Fibroblast of villous mesenchyme (primary cell): ENCODE results near the gene NR0B2. TPM values are rescaled to one million over a fixed set of nuclear protein-coding genes. Genes with fewer than 3 reads are reported as not detected.
"Not testable (repeated sequence)": the region's sequence is repeated elsewhere in the genome, so short reads cannot be mapped to it uniquely, and the experiment has no call there.

Experiments used
- DNase-seq: peaks from one replicate; pipeline ENCODE4 v3.0.0-alpha.2; 2010; ENCODE audit warnings: low read depth
- H3K4me3 ChIP-seq: 2 replicates; pipeline ENCODE4 v1.5.1; 2011; ENCODE audit warnings: low read depth, mild to moderate bottlenecking, low read length
- CTCF ChIP-seq: IDR thresholded peaks from 2 replicates; pipeline ENCODE4 v1.5.1; 2012; ENCODE audit warnings: low read depth, mild to moderate bottlenecking, low read length; ENCODE audit not compliant: insufficient read depth
- total RNA-seq: library from RNA; depleted of rRNA; stranded (reverse); fragments of >200 nt; gene quantifications from 2 replicates; pipeline ENCODE4 v1.2.3, GENCODE V29; 2012

Gene NR0B2
- total RNA-seq, 1 donor, result not detected

- TF ChIP-seq CTCF, result no peak
- DNase-seq, result no peak
- H3K4me3 ChIP-seq, result no peak overlapping the region
Observed at GRCh38 chr1:26879793-26880192, 34.0 kb downstream of the NR0B2 start.

GRCh38 chr1:26877326-26877725, 36.4 kb downstream of the NR0B2 start:
- no peak for DNase-seq
- TF ChIP-seq CTCF, result no peak
- no peak overlapping the region for H3K4me3 ChIP-seq

- no peak overlapping the region for H3K4me3 ChIP-seq
- TF ChIP-seq CTCF, result no peak
- no peak for DNase-seq
Observed at GRCh38 chr1:26874896-26875295, 38.9 kb downstream of the NR0B2 start.

DNA sequence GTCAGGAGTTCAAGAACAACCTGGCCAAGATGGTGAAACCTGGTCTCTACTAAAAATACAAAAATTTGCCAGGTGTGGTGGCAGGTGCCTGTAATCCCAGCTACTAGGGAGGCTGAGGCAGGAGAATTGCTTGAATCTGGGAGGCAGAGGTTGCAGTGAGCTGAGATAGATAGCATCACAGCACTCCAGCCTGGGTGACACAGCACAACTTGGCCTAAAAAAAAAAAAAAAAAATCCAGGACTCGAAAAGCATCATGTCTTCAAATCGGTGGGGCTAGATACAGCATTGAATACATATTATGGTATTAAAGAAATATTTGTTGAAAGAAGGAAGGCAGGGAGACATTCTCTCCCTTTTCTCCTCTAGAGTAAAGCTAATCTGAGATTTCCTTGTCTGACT, 40.7 kb downstream of the NR0B2 start:
- not testable (repeated sequence) for H3K4me3 ChIP-seq, DNase-seq

GRCh38 chr1:26864610-26865480, 48.9 kb downstream of the NR0B2 start:
- peak; percentile 98 for DNase-seq
- no peak for TF ChIP-seq CTCF
- H3K4me3 ChIP-seq, result peak overlapping the region; percentile 74

- no peak for TF ChIP-seq CTCF
- H3K4me3 ChIP-seq, result no peak overlapping the region
- no peak for DNase-seq
Observed at GRCh38 chr1:26863685-26864077, 50.1 kb downstream of the NR0B2 start.

GRCh38 chr1:26862781-26863684, 50.7 kb downstream of the NR0B2 start, which contains the start of gene SFN:
TSS of gene SFN (plus strand) at chr1:26863149. CDS start at chr1:26863213, 64 bp downstream.
- H3K4me3 ChIP-seq, result peak within 1 kb of the TSS; percentile 74
- TF ChIP-seq CTCF, result peak; percentile 14
- DNase-seq, result no peak
